GM18861 (cell line): Measurements from ENCODE around the gene SMIM3.
"Not testable (repeated sequence)": the region's sequence is repeated elsewhere in the genome, so short reads cannot be mapped to it uniquely, and the experiment has no call there.

Source experiments
- ATAC-seq: cut with Tn5 transposase; IDR thresholded peaks from one replicate; pipeline ENCODE4 v1.9.1; 2021; ENCODE audit not compliant: unreplicated experiment

The SMIM3 gene

GRCh38 chr5:150793423-150793888 lies 14.9 kb downstream of the SMIM3 start:
- ATAC-seq = not testable (repeated sequence)

- no peak for ATAC-seq
These were observed 16.4 kb downstream of the SMIM3 start for GRCh38 chr5:150794927-150795326.

DNA sequence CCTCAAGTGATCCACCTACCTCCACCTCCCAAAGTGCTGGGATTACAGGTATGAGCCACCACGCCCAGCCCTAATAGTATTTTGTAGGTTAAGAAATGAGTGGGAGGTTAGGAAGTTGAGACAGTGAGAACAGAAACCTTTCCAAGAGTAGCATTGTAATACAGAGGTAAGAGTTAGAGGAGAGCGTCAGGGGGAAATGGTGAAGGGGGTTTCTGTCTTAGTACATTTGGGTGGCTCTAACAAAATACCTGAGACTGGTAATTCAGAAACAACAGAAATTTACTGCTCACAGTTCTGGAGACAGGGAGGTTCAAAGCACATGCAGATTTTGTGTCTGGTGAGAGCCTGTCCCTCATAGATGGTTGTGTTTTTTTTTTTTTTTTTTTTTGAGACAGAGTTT lies 18.8 kb downstream of the SMIM3 start:
- no peak for ATAC-seq

DNA sequence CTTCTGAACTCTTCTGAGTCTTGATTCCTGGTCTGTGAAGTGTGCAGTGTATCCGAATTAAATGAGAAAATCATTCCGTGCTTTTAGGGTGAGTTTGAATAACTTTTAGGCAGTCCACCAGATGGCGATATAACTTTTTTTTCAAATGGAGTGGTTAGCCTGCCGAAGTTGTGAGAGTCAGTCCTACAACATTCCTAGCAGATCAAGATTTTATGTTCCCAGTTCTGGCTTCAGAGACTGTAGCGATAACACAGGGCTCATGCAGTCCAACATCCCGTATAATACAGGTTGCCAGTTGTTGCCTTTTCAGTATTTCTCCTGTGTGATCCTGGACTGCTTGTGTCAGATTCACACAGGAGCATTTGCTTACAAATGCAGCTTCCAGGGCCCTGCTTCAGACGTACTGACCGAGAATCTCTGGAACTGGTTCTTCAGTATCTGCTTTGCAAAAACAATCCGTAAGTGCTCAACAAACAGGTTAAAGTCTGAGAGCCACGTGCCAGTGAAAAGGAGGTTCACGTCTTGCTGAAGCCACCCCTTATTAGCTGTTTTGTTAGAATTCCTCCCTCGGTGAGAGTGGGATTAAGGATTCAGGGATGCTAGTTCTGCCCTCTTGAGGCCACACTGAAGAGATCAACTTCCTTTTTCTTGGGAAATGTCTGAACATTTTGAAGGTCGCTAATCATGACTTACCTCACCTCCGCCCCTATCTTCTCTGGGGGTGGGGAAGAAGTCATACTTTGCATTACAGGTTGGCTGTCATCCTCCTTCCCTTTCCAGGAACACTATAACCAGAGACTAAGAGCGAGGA lies 22.8 kb downstream of the SMIM3 start:
- ATAC-seq = no peak

DNA sequence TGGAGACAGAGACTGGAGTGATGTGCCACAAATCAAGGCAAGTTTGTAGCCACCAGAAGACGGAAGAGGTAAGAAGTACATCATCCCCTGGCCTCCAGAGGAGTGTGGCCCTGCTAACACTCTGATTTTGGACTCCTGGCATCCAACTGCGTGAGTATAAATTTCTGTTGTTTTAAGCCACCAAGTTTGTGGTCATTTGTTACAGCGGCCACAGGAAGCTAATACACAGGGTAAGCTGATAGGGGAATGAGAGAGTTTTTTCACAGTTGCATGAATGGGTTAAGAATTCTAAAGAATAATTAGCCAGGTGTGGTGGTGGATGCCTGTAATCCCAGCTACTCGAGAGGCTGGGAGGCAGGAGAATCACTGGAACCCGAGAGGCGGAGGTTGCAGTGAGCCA lies 25.8 kb downstream of the SMIM3 start:
- no peak for ATAC-seq

DNA sequence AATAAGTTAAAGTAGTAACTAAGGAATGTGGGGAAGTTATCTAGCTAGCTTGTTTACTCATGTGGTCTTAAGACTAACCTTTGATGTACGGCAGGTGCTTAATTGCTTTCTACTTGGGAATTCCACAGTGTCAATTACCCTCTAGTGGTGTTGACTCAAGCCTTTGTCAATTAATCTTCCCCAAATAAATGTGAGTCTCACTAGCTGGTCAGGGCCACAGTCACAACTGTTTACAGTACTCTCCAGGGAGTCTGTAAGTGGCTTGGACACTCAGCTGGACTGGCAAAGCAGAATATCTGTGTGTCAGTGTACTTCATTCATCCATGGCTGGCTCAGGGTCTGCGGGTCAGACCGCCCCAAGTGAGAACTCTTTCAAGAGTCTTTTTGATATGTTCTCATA lies 30.8 kb downstream of the SMIM3 start:
- no peak for ATAC-seq

- ATAC-seq = no peak
These were observed 36.5 kb downstream of the SMIM3 start for GRCh38 chr5:150815010-150815409.

GRCh38 chr5:150816946-150817345 lies 38.4 kb downstream of the SMIM3 start:
- no peak for ATAC-seq

GRCh38 chr5:150829744-150830143 lies 51.2 kb downstream of the SMIM3 start:
- no peak for ATAC-seq

- ATAC-seq = not testable (repeated sequence)
These were observed 53.3 kb downstream of the SMIM3 start for GRCh38 chr5:150831821-150832220.

DNA sequence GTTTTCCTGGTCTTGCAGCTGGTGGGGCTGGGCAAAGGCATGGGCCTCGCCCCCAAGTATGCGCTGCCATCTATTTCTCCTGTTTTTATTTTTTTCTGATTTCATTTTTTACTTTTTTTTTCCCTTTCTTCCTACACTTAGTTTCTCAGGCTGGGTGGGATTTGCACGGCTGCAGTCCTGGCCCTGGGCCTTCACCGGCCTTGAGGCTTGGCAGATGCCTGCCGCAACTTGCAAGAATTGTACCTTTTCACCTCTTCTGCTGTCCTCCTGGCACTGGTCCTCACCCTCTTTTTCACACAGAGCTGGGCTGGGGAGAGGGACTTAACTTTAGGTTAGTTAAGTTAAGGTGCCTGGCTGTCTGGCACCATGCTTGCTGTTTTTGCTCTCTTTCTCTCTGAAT lies 57.5 kb downstream of the SMIM3 start:
- ATAC-seq = no peak

GRCh38 chr5:150836703-150837102 lies 58.1 kb downstream of the SMIM3 start:
- ATAC-seq = no peak

- ATAC-seq = not testable (repeated sequence)
These were observed 66.8 kb downstream of the SMIM3 start for GRCh38 chr5:150845185-150845859.

GRCh38 chr5:150846308-150846653 lies 67.7 kb downstream of the SMIM3 start, which contains the start of gene IRGM:
TSS of gene IRGM (plus strand) at chr5:150846521. CDS start at chr5:150848124, 1,603 bp downstream.
- ATAC-seq = not testable (repeated sequence)
